ENCODE measurements around the gene FBP1.
"Not testable (repeated sequence)": the region's sequence is repeated elsewhere in the genome, so short reads cannot be mapped to it uniquely, and the experiment has no call there.

The FBP1 gene

DNA sequence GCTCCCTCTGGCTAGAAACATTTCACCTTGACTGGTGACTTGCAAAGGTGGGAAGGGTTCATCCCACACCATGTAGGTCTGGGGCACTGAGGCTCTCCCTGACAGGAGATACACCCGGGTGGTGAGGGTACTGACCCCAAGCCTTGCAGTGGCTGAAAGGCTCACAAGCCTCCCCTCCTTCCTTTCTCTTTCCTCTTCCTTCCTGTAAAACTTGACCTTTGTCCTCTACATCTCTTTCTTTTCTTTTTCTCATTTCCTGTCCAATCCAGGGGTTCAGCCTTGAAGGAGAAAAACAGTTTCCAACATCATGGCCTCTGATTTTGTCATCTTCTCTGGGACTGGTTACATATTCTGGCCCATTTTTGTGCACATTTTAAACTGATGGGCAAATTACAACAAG, 62.3 kb downstream of the FBP1 start:
- no peak for DNase-seq (ENCODE audit: low read depth, low spot score)

DNA sequence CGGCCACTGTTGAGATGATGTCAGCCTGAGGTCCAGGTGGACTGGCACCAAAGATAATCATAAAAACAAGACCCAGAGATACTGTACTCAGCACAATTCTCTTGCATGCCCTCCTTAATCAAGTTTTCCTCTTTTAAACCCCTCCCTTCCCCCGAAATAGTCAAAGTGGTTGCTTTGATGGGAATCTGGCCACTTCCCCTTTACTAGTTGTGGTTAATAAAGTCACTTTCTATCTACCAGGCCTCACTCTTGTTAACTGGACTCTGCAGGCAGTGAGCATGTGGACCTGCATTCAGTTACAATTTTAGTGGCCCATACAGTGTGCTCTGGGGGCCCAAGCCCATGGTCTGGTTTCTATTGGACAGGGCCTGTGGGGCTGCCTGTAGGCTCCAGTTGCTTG, 63.2 kb downstream of the FBP1 start:
- DNase-seq (ENCODE audit: low read depth, low spot score), result no peak

DNA sequence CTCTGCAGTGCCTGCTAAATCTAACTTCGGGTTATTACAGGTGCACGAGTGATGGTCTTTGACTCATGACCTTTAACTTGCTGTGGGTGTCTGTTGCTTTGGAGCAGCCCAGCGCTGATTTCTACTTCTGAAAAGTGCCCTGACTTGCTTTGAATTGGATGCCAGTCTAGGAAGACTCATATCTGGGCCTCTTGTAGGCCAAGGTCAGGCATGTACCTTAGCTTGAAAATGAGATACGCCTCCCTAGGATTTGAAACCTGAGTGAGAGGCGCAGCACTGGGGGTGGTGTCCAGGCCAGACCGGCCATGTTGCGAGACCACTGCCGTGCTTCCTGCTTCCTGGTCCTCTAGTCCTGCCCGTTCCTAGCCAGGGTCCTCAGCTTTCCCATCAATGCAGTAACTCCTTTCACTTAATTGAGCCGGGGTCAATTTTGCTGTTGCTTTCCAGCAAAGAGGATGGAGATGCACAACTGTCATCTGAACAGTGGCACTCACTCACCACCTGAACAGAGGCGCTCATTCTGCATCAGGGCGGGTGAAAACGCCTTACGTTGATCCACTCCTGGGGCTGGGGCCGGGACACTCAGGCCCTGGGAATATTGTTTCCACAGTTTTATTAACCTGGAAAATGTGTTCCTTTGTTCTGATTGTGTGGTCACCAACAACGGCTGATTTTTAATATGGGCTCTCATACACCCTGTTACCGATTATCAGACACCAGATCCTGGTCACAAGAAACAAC, 70.2 kb downstream of the FBP1 start:
- DNase-seq (ENCODE audit: low read depth, low spot score), result no peak

DNA sequence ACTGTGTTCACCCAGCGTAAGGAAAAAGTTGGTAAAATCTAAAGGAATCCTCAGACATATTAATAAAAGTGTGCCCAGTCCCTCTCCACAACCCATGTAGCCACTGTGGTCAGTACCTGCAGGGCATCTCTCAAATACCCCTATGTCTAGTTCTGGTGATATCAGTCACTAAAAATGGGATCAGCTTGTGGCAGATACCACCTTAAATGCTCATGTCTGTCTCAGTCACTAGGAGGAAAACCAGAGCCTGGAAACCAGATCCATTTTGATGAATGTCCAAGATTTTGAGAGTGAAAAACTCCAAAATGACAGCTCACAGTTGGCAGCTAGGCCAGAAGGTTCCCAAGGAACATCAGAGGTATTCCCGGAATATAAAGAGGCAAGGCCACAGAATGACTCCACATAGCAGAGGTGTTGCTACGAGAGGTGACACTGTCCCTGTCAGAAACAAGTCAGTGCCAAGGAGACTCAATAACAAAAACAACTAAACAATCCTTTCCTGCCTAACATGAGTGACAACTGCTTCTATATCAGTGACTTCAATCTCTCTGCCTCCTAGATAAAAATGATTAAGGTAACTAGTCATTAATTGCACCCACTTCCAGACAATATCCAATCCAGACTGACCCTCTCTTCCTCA, 70.9 kb downstream of the FBP1 start:
- DNase-seq (ENCODE audit: low read depth, low spot score), result no peak

DNA sequence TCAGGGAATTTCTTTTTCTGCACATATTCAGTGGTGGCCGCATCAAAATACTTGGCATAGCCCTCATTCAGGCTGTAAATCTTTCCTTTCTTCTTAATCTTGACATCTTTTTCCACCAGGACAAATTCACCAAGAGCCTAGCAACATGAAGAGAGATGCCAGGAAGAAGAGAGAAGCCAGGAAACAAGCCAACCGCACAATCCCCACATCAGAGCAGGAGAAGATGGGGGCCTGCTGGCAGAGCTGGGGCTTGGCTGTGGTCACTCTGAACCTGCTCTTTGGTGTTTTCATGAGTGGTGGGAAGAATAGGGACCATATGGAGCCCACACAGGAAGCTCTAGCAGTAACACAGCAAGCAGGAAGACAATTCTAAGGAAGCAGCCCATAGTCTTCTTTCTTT, 72.0 kb downstream of the FBP1 start:
- no peak for DNase-seq (ENCODE audit: low read depth, low spot score)

DNA sequence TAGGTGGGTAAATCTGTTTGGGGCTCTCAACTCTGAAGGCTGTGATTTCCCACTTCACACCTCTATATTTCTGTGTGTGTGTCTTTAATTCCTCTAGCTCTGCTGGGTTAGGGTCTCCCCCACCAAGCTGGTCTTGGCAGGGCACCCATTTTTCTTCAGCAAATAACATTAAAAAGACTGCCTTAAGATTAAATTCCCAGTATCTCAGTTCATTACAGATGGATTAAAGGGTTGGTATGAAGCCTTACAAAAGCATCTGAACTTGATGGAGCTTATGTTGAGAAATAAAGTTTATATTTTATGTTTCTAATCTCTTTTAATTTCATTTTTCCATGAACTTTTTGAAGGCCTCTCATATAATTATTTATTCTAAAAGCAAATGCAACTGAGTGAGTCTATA, 72.8 kb downstream of the FBP1 start:
- no peak for DNase-seq (ENCODE audit: low read depth, low spot score)

DNA sequence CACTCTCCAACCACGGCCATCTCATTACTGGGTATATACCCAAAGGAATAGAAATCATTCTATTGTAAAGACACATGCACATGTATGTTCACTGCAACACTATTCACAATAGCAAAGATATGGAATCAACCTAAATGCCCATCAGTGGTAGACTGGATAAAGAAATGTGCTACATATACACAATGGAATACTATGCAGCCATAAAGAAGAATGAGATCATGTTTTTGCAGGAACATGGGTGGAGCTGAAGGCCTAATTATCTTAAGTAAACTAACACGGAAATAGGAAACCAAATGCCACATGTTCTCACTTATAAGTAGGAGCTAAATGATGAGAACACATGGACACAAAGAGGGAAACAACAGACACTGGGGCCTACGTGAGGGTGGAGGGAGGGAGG, 75.0 kb downstream of the FBP1 start:
- DNase-seq (ENCODE audit: low read depth, low spot score), result not testable (repeated sequence)

DNA sequence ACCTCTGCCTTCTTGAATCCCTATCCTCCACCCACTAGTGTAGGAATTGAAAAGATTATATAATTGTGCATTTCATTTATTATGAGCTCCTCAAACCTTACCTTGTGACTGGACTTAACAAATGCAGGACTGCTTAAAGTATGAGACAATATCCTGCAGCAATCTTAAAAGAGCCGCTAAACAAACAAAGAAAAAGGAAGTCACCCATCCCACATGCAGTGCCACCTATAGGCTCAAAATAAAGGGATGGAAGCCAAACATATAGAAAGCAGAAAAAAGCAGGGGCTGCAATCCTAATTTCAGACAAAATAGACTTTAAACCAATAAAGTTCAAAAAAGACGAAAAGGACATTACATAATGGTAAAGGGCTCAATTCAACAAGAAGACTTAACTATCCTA, 75.8 kb downstream of the FBP1 start:
- no peak for DNase-seq (ENCODE audit: low read depth, low spot score)

DNA sequence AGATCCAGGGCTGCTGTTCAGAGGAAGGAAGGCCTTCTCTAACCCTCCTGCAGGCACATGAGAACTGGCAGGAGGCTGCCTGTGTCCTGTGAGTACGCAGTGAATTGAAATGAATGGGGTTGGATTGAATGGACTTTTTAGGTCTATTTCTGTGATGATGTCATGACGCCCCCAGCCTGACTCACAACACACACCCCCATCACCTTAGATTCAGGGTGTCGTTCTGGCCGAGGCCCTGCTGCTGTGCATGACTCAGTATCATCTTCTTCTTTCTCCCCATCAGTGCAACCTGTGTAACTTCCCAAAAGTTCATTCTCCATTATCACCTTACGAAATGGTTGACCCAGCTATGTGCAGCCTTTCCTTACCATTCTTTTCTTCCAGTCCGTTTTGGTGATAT, 79.1 kb downstream of the FBP1 start:
- no peak for DNase-seq (ENCODE audit: low read depth, low spot score)

DNA sequence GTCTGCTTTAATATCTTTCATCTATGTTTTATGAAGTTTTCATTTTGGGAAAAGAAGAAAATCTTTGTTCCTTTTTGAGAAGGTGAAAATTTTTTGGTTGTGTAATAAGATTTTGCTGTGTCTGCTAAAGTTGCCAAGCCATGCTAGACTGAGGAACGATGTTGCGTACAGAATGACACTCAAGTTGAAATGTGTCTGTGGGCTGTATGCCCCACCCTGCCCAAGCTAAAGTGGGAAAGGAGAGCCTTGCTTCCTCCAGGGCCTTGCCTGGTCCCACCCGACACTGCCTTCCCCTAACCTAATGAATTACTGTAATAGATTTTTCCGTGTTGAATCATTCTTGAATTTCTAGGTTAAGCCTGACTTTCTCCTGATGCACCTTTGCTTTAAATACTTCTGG, 81.9 kb downstream of the FBP1 start:
- DNase-seq (ENCODE audit: low read depth, low spot score), result no peak

DNA sequence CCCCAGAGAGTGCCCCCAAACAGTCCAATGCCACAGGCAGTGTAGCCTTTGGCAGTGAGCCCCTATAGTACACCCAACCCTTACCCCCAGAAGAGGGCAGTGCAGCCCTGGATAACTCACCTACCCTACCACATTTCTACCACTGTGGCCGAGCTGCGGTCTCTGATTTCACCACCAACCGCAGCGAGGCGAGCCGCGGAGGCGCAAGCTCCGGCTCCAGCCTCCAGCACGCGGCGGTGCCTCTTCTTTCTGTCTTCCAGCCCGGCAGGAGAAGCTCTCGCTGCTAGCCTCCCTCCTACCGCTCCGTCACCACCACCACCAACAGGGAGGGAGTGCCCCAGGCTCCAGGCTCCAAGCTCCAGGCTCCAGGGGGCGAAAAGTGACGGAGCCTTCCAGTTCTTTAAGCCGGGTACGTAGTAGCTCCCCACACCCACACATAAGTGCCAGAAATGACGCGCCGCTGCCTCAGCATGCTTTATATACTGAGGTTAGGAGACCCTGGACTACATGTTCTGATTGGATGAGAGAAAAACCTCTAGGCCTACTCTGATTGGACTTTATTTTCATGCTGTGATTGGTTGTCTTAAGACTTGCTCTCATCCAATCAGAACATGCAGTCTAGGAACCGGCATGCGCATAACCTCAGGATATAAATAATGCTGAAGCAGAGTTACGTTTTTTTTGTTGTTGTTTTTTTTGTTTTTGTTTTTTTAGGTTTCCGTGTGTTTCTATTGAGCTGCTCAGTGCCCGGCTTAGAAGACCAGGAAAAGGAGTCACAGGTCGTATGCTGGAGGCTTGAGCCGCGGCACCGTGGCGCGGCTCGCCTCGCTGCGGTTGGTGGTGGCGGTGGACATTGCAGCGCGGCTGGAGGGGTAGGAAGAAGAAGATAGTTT, 84.6 kb downstream of the FBP1 start, which contains the start of gene PCAT7:
PCAT7 (plus strand) TSS at position 645 of the 893 bp plus-strand sequence.
- DNase-seq (ENCODE audit: low read depth, low spot score), result peak; percentile 12

DNA sequence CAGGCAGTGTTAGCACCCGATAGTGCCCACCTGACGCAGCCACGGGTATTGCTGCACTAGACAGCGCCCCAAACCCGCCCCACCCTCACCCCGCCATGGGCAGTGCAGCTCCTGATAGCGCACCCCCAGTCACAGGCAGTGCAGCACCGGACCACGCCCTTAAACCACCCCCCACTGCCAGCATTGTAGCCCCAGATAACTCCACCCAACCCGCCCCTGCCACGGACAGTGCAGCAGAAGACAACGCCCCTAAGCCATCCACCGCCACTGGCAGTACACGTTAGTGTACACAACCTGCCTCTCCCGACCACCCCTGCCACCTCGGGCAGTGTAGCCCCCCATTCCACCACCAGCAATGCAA, 85.3 kb downstream of the FBP1 start:
- no peak for DNase-seq (ENCODE audit: low read depth, low spot score)
